Activated B cell treated with CpG ODN at 0.5 μM for 24 hours (primary cell): ENCODE results near the gene ADAMTS12. TPM values are rescaled to one million over a fixed set of nuclear protein-coding genes. Genes with fewer than 3 reads are reported as not detected.

Experiments used
- ATAC-seq: fragments of 200-7000 bp; cut with Tn5 transposase; one replicate; pipeline ENCODE4 v1.10.0; 2021; ENCODE audit warnings: low read depth, mild to moderate bottlenecking, moderate library complexity
- CTCF ChIA-PET: fragments of 350-600 bp; sonication (Branson Sonifier 250); formaldehyde crosslinking; loops from one replicate; lab custom pipeline; 2021; ENCODE audit warnings: antibody characterized with exemption; lab: Charles Lee
- POLR2A ChIA-PET: fragments of 350-600 bp; sonication (Branson Sonifier 250); formaldehyde crosslinking; loops from one replicate; lab custom pipeline; 2021; ENCODE audit warnings: antibody characterized with exemption; lab: Charles Lee
- DNase-seq: peaks from one replicate; pipeline ENCODE4 v3.0.0; 2022
- H3K27ac Mint-ChIP-seq: one replicate; pipeline ENCODE4 v1.8.0; 2020; ENCODE audit warnings: mixed read lengths
- H3K27me3 Mint-ChIP-seq: one replicate; pipeline ENCODE4 v1.8.0; 2021; ENCODE audit warnings: mixed read lengths
- H3K36me3 Mint-ChIP-seq: one replicate; pipeline ENCODE4 v1.8.0; 2021; ENCODE audit warnings: low read depth, mixed read lengths
- H3K4me1 Mint-ChIP-seq: one replicate; pipeline ENCODE4 v1.8.0; 2021; ENCODE audit warnings: mixed read lengths
- H3K4me3 Mint-ChIP-seq: one replicate; pipeline ENCODE4 v1.8.0; 2020; ENCODE audit warnings: mild to moderate bottlenecking, mixed read lengths
- H3K9me3 Mint-ChIP-seq: one replicate; pipeline ENCODE4 v1.8.0; 2020; ENCODE audit warnings: mixed read lengths
- CTCF ChIP-seq: fragments of 200-600 bp; IDR thresholded peaks from one replicate; pipeline ENCODE4 v1.8.0; 2022; ENCODE audit warnings: antibody characterized with exemption, mild to moderate bottlenecking
- intact Hi-C: fragments of 100-400 bp; cut with micrococcal nuclease; formaldehyde crosslinking; loops from one replicate; pipeline ENCODE4 v1.15.1; 2024
- total RNA-seq: library from RNA; stranded (reverse); gene quantifications from 2 replicates; pipeline ENCODE4 v1.2.3, GENCODE V29; 2022

Gene ADAMTS12
- total RNA-seq, 1 donor from 2014 or later, result not detected

GRCh38 chr5:33748754-33749153 is 143.0 kb downstream of the ADAMTS12 start:
- no peak overlapping the region for H3K27ac Mint-ChIP-seq
- DNase-seq (no peak), ATAC-seq (no peak)
- ChIA-PET CTCF (no interaction called here), POLR2A (no interaction called here)
- peaks cover 2% of the 10 kb centered on the region for H3K27me3 Mint-ChIP-seq
- intact Hi-C loops, result no loop called here
- no peaks in the 10 kb centered on the region for H3K9me3 Mint-ChIP-seq
- H3K4me1 Mint-ChIP-seq, result peaks cover 2% of the 10 kb centered on the region
- H3K36me3 Mint-ChIP-seq, result no peaks in the 10 kb centered on the region
- TF ChIP-seq CTCF, result no peak
- no peak overlapping the region for H3K4me3 Mint-ChIP-seq

GRCh38 chr5:33745101-33745770 is 146.6 kb downstream of the ADAMTS12 start:
- no peaks in the 10 kb centered on the region for H3K9me3 Mint-ChIP-seq
- ChIA-PET POLR2A (no interaction called here), CTCF (no interaction called here)
- no peak for TF ChIP-seq CTCF
- H3K27ac Mint-ChIP-seq, result no peak overlapping the region
- H3K4me3 Mint-ChIP-seq, result no peak overlapping the region
- H3K4me1 Mint-ChIP-seq, result peaks cover 2% of the 10 kb centered on the region
- DNase-seq (no peak), ATAC-seq (no peak)
- intact Hi-C loops, result no loop called here
- no peaks in the 10 kb centered on the region for H3K36me3 Mint-ChIP-seq
- H3K27me3 Mint-ChIP-seq, result no peaks in the 10 kb centered on the region

- Mint-ChIP-seq H3K36me3 (no peaks in the 10 kb centered on the region), H3K4me3 (no peak overlapping the region), H3K27me3 (no peaks in the 10 kb centered on the region), H3K27ac (no peak overlapping the region), H3K4me1 (peaks cover 2% of the 10 kb centered on the region), H3K9me3 (no peaks in the 10 kb centered on the region)
- TF ChIP-seq CTCF, result no peak
- intact Hi-C loops, result no loop called here
- ATAC-seq (no peak), DNase-seq (no peak)
- ChIA-PET POLR2A (no interaction called here), CTCF (no interaction called here)
Measured at GRCh38 chr5:33743099-33743498, 148.7 kb downstream of the ADAMTS12 start.

- ATAC-seq, result no peak
- H3K4me3 Mint-ChIP-seq, result no peak overlapping the region
- H3K27ac Mint-ChIP-seq, result no peak overlapping the region
- CTCF ChIA-PET, result no interaction called here
- no peak for TF ChIP-seq CTCF
- peaks cover 2% of the 10 kb centered on the region for H3K4me1 Mint-ChIP-seq
- no peaks in the 10 kb centered on the region for H3K9me3 Mint-ChIP-seq
- POLR2A ChIA-PET, result no interaction called here
- H3K36me3 Mint-ChIP-seq, result no peaks in the 10 kb centered on the region
- H3K27me3 Mint-ChIP-seq, result no peaks in the 10 kb centered on the region
- intact Hi-C loops, result no loop called here
- DNase-seq, result no peak
Measured at GRCh38 chr5:33742181-33742580, 149.6 kb downstream of the ADAMTS12 start.

GRCh38 chr5:33738967-33739366 is 152.8 kb downstream of the ADAMTS12 start:
- no peak overlapping the region for H3K4me3 Mint-ChIP-seq
- intact Hi-C loops, result no loop called here
- no peak overlapping the region for H3K27ac Mint-ChIP-seq
- no peak for TF ChIP-seq CTCF
- H3K4me1 Mint-ChIP-seq, result no peaks in the 10 kb centered on the region
- POLR2A ChIA-PET, result no interaction called here
- no peaks in the 10 kb centered on the region for H3K36me3 Mint-ChIP-seq
- DNase-seq, result no peak
- CTCF ChIA-PET, result no interaction called here
- ATAC-seq, result no peak
- H3K27me3 Mint-ChIP-seq, result no peaks in the 10 kb centered on the region
- no peaks in the 10 kb centered on the region for H3K9me3 Mint-ChIP-seq
